NCI-H2081 (cell line): ENCODE measurements around the gene CFLAR.
"Not testable (repeated sequence)": the region's sequence is repeated elsewhere in the genome, so short reads cannot be mapped to it uniquely, and the experiment has no call there.

Experiments used
- DNase-seq, 2 experiments: peaks; one replicate each; lab custom pipeline; 2025; lab: John Stamatoyannopoulos, UW

CFLAR gene

GRCh38 chr2:201116115-201116958 lies at the start of gene CFLAR:
CFLAR (plus strand) TSS chr2:201116164; CDS start chr2:201129866, 13,702 bp downstream.
- DNase-seq: peak; percentile 59 to 78

- peak in 1 of 2 experiments; percentile 46 for DNase-seq
Observed at GRCh38 chr2:201070948-201071478, 45.0 kb upstream of the CFLAR start.

DNA sequence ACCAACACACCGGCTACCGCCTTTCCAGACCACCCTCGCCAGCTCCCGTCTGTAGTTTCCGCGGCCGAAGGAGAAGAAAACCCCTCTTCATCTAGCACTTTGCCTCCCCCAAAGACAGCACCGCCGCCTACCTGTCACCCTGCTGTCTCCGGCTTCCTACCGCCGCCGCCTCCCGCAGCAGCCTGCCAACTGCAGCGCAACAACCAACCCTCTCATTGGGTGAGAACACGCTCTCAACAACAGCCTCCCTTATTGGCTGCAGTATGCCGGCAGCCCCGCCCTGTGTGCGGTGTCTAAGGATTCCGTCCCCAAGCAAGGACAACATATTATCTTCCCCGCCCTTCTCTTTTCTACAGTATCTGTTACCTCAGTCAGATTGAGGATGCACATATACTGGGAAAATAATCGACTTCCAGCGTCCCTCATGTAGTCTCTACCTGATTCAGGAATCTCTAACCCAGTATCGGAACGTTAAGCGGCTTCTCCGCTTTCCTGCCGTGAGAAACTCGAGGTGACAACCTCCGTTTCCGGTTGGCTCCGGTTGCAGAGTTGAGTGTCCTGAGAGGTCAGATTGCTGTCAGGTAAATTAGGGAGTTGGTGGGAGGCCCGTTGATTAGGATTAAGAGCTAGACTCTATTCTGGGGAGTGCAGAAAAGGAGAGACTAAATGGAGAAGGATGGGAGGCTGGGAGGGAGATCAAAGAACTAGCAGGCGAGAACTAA lies 44.3 kb upstream of the CFLAR start, which contains the start of the genes HYCC2 and NDUFB3:
Gene HYCC2, minus strand, starts transcription at position 193 of the 722 bp plus-strand sequence. CDS start 47,662 bp downstream, outside the sequence.
Gene NDUFB3, plus strand, starts transcription at position 523 of the 722 bp plus-strand sequence. CDS start 6,882 bp downstream, outside the sequence.
- DNase-seq: peak; percentile 92 to 94

DNA sequence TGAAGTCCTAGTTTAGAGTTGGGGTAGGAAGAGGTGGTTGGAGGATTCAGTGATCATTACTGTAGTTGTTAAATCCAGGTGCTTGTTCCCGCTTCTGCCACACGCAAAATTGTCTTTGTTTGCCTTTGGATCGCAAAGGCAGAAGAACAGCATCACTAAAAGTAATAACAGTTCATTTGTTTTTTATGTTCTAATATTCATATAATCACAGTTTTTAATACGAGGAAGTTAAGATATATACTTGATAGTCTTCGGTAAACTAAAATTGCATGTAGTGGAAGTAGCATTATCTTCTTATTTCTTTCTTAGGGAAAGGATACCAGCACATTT lies 43.8 kb upstream of the CFLAR start:
- peak in 1 of 2 experiments; percentile 73 for DNase-seq

DNA sequence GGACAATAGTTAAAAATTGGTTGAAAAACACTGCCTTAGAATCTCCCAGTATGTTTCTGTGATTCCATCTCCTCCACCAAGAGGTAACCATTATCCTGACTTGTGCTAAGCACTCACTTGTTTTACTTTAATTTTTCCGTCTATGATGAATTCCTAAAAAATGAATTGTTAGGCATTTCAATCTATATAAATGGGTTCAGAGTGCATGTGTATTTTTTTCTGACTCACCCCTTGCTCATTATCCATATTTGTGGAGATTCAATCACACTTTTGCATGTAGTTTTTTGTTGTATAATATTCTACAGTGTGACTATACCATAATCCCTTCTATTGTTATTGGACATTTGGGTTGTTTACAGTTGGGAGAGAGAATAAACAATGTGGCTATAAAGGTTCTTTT lies 42.9 kb upstream of the CFLAR start:
- DNase-seq: no peak

- DNase-seq: no peak
Observed at GRCh38 chr2:201074996-201075395, 41.0 kb upstream of the CFLAR start.

DNA sequence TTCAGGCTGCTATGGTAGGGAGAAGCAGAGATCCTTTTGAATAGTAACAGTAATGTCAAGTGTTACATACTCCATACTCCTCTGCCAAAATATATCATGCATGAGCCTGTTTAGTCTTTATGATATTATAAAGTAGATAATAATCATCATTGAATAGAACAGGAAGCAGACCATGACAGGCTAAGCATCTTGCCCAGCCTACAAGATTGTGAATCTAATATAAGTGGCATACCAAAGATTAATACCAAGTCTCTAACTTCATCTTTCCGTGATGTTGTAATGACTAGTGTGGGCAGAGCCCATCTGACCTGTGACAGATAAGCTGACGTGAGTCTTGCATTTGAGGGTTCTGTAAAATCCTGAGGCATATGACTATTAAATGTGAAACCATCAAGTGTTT lies 31.1 kb upstream of the CFLAR start:
- no peak for DNase-seq

DNA sequence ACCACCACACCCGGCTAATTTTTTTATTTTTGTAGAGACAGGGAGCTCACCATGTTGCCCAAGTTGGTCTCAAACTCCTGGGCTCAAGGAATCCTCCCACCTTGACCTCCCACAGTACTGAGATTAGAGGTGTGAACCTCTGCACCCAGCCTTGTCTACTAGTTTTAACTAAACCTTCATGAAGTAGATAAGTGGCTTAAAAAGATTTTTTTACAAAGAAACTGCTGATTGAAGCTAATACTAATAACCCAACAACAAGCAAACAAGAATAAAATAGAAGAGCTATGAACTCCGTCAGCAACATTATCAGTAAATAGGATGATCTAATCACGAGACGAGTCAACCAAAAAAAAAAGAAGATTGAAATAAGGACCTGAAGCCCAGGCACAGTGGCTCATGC lies 25.4 kb upstream of the CFLAR start:
- no peak for DNase-seq

DNA sequence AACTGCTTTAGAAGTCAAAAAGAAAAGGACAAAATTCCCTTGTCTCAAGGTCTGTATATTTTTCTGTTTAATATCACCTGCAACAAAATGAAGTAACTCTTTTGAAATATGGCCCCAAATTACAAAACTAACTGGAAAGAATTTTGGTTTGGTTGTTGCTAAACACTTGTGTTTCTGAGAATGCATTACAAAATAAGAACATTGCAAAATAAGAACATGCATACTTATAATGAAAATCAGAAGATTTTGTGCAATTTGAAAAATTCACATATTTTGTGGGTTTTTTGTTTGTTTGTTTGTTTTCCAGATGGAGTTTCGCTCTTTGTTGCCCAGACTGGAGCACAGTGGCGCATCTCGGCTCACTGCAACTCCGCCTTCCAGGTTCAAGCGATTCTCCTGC lies 22.4 kb upstream of the CFLAR start:
- DNase-seq: no peak

DNA sequence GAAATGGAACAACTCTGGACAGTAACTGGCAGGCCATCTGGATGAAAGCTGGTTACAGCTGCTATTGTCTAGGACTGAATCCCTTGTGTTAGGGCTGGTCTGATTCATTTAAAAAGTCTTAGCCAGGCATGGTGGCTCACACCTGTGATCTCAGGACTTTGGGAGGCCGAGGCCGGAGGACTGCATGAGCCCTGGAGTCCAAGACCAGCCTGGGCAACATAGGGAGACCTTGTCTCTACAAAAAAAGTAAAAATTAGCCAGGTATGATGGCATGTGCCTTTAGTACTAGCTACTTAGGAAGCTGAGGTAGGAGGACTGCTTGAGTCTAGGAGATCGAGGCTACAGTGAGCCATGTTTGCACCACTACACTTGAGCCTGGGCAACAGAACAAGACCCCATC lies 15.5 kb upstream of the CFLAR start:
- no peak for DNase-seq

DNA sequence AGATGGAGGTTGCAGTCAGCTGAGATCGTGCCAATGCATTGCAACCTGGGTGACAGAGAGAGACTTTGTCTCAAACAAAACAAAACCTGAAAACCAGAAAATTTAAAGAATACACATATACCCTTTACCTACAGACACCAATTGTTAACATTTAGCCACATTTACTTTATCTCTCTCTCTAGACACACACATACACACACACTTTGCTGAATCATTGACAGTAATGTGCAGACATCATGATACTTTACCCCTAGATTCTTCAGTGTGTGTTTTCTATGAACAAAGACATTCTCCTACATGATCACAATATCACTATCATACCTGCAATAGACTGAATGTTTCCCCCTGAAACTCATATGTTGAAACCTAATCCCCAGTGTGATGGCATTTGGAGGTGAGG lies 10.2 kb upstream of the CFLAR start:
- no peak for DNase-seq

- no peak for DNase-seq
Observed at GRCh38 chr2:201107624-201108023, 8.3 kb upstream of the CFLAR start.

DNA sequence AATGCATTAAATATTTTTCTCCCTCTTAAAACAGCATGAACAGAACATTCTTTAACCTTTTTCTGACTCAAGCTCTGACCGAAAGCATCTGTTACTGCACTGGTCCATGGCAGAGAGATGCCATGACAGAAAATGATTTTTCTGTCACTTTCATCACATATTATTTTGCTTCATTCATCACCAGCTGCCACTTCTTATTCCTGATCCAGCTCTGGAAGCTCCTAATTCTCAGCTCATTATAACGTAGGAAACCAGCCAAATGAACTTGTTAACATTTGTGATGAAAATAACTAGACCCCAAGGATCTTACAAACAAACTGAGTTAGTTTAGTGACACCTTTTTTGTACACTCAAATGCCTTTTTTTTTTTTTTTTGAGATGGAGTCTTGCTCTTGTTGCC lies 7.6 kb upstream of the CFLAR start:
- DNase-seq: no peak

- DNase-seq: no peak
Observed at GRCh38 chr2:201109186-201109585, 6.8 kb upstream of the CFLAR start.

GRCh38 chr2:201110615-201111014 lies 5.3 kb upstream of the CFLAR start:
- DNase-seq: no peak

GRCh38 chr2:201111096-201111495 lies 4.9 kb upstream of the CFLAR start:
- no peak for DNase-seq

GRCh38 chr2:201114350-201114749 lies 1.6 kb upstream of the CFLAR start:
- DNase-seq: no peak

DNA sequence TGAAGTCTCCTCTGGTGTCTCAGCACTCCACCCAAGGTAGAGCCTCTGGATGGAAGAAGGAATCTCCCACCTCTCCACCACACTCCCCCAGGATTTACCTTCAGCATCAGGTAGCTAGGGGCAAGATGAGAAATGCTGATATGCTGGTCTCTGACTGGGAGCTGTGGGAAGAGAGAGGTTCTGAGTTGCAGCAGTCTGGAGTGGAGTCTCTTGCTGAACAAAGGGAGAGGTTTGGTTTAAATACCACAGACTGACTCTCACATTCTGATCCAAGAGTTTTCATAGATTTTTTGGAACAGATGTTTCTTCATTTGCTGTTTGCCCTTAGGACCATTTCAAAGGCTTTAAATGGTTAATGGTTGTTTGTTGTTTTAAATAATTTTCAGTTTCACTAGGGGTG lies 1.1 kb upstream of the CFLAR start:
- DNase-seq: no peak

- DNase-seq: peak; percentile 29 to 44
Observed at GRCh38 chr2:201116959-201117734, 1.2 kb downstream of the CFLAR start.

DNA sequence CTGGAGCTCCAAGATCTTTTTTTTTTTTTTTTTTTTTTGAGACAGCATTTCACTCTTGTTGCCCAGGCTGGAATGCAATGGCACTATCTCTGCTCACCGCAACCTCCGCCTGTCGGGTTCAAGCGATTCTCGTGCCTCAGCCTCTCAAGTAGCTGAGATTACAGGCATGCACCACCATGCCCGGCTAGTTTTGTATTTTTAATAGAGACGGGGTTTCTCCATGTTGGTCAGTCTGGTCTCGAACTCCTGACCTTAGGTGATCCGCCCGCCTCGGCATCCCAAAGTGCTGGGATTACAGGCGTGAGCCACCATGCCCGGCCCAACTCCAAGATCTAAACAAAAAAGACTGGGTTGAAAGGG lies 1.8 kb downstream of the CFLAR start:
- not testable (repeated sequence) for DNase-seq

DNA sequence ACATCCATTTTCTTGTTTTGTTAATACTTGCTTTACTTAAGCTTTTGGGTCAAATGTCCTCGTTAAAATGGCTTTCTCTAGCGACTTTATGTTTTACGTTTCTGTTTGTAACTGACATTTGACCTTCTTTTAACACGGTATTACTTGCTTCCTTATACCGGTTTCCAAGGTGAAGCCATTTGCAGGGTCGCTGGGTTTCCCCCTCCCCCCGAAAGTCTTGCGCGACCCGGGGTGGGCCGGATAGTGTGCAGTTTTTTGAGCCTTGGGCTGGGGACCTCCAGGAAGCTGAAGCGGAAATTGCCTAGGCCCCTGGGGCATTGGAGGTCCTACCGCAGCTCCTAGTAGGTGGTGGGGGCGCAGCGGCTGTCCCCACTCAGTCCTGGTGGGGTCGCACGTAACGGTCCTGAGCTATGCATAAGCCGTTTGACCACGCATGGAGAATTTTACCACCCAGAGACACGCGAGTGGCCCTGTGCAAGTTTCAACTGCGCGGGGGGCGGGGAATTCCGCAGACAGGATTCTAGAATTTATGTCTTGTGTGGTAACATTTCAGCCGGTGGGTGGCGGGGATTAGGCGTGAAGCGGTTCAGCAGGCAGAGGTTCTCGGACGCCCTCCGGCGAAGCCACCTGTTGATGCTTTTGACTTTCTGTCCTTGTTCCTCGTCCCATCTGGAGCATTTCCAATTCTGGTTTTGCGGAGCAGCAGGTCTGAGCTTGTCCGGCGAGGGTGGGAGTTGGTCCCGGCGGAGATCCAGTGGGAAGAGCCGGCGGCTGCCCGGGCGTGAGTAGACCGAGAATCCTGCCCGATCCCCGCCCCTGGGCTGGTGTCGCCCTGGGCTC lies 2.4 kb downstream of the CFLAR start:
- DNase-seq: peak; percentile 75 to 78
